Effector CD8-positive, alpha-beta T cell (primary cell): Measurements from ENCODE around the gene TXNRD1.
A peak's percentile ranks its signal among the peaks of the same experiment; 100 is the strongest.
"Not testable (repeated sequence)": the region's sequence is repeated elsewhere in the genome, so short reads cannot be mapped to it uniquely, and the experiment has no call there.

Experiments used
- DNase-seq: peaks from one replicate; lab custom pipeline; 2025; lab: John Stamatoyannopoulos, UW
- total RNA-seq, 4 experiments: gene quantifications; one replicate each; lab custom pipeline; 2026; lab: John Stamatoyannopoulos, UW

Gene TXNRD1
- 177 to 581 (median 238) reads per million in 4 experiments for total RNA-seq

DNA sequence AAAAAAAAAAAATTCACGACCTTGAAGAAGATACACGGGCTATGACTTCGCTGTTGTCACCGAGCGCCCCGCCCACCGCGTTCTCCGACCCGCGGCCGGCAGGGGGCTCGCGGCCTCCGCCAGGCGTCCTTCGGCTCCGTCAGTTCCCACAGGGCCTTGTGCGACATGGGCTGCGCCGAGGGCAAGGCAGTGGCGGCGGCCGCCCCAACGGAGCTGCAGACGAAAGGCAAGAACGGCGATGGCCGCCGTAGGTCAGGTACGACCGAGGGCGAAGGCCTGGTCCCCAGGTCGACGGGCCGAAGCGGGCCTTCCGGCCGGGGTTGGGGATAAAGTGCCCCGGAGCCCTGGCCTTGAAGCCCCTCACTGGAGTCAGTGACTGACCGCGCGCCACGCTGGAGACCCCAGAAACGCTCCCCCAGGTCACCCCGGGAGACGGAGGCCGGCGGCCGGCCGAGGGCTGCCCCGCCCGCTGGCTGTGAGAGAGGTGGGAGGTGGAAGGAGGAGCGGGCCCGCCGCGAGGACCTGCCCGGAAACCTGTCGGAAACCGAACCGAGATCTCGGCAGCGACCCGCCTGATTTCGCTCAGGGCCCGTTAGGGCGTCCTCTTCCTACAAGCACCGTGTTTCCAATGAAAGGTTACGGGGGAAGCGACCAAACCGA, at the start of gene TXNRD1:
Gene TXNRD1, plus strand, starts transcription at position 142 of the 660 bp plus-strand sequence. Its CDS starts 24 bp downstream, at position 166.
- DNase-seq, result peak; percentile 63

DNA sequence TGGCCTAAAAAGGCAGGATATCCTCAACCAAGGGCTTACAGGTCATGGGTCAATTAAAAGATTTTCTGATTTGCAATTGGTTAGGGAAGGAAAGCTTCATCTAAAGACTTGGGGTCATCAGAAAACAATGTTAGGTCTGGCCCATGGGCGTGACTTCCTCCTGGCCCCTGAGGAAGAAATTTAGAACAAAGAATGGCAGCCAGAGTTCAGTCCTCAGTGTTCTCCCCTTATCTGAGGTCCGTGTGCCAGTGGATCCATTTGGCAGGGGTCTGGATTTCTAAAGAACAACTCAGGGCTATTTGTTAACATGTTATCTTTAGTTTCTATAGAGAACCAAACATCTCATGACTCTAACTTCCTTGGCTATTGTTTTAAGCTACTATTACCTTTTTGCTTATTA, 49.8 kb upstream of the TXNRD1 start:
- DNase-seq, result no peak

DNA sequence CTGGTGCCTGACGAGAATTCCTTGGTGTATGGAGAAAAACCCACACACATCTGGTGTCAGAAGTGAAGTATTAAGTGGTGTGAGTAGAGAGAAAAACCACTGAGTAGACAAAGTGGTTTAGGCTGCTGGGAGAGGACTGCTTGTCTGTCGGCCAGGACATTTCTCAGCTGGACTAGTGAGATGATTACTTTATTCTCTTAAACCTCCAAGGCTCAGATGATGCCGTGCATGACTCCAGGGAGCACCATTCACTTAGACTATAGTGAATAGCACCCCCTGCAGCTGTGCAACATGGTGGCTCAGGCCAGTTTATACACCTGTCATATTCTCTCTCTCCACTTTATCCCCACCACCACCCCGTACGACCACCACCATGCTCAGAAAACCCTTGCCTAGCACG, 49.1 kb upstream of the TXNRD1 start:
- no peak for DNase-seq

DNA sequence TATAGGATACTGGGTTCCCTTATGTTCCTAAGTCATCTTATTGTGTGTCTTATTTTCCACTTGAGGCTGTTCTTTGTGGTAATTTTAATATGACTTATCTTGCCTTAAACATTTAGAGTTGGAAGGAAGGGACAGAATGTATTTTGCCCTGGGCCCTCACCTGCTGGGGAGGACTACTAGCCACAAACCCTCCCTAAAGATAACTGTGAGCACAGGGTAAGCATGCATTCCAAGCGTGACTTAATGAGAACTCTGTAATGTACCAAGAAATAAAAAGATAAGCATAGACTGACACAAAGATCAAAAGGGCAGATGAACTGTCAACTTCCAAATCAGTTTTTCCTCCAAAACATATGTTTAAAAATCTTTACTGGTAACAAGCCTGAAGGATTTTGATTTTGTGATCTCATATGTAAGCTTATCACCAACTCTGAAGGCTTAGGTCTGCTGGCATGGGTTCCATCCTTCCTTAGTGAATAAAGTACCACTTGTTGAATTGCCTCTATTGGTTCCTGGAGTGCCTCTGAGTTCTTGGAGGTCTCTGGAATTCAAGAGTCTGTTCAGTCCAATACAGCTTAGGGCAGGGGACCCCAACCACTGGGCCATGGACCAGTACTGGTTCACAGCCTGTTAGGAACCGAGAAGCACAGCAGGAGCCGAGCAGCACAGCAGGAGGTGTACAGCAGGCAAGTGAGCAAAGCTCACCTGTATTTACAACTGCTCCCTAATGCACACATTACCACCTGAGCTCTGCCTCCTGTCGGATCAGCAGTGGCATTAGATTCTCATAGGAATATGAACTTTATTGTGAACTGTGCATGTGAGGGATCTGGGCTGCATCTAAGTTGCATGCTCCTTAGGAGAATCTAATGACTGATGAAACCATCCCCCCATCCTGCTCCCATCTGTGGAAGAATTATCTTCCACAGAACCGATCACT, 47.8 kb upstream of the TXNRD1 start:
- no peak for DNase-seq

DNA sequence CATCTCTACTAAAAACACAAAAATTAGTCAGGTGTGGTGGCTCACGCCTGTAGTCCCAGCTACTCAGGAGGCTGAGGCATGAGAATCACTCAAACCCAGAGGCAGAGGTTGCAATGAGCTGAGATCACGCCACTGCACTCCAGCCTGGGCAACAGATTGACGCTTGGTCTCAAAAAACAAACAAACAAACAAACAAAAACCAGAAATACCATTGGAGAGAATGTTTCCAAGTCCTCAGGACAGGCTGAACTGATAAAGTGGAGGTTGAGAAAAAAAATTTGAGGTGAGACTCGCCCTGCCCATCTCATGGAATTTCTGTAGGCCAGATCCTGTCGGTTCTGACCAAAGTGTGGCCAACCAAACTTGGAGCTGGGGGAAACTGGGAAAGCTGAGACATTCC, 47.0 kb upstream of the TXNRD1 start:
- no peak for DNase-seq

GRCh38 chr12:104171785-104172569, 43.6 kb upstream of the TXNRD1 start:
- DNase-seq, result no peak

DNA sequence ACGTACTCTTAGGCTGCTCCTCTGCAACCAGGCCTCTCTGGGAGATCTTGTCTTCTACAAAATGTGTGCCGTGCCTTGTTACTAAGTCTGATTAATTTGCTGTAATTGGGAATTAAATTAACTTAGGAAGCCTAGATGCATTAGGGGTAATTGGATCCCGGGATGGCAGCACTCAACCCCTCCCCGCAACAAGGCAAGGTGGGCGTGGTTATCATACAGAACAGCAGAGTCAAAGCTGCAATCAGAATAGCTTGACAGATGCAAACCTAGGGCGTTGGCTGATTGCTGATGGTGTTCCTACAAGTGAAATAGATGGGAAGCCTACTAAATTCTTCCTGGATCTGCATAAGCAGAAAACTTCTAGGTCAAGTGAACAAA, 43.0 kb upstream of the TXNRD1 start:
- DNase-seq, result no peak

GRCh38 chr12:104173804-104174203, 41.8 kb upstream of the TXNRD1 start:
- not testable (repeated sequence) for DNase-seq

DNA sequence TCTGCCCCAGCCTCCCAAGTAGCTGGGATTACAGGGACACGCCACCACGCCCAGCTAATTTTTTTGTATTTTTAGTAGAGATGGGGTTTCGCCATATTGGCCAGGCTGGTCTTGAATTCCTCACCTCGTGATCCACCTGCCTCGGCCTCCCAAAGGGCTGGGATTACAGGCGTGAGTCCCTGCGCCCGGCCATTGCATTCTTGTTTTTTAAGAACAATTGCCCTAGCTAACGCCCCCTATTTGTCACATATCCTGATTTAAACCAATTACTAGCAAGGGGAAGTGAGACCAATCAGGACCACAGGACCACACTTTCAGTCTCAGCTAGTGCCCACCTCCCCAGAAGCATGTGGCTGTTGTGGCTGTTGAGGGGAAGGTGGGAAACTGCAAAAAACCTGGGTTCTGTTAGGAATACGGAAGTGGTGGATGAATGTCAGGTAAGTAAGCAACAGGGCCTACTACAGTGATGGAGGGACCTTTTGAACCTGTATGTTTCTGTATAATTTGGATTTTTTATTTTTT, 39.8 kb upstream of the TXNRD1 start:
- no peak for DNase-seq

GRCh38 chr12:104177336-104177662, 38.3 kb upstream of the TXNRD1 start:
- no peak for DNase-seq

DNA sequence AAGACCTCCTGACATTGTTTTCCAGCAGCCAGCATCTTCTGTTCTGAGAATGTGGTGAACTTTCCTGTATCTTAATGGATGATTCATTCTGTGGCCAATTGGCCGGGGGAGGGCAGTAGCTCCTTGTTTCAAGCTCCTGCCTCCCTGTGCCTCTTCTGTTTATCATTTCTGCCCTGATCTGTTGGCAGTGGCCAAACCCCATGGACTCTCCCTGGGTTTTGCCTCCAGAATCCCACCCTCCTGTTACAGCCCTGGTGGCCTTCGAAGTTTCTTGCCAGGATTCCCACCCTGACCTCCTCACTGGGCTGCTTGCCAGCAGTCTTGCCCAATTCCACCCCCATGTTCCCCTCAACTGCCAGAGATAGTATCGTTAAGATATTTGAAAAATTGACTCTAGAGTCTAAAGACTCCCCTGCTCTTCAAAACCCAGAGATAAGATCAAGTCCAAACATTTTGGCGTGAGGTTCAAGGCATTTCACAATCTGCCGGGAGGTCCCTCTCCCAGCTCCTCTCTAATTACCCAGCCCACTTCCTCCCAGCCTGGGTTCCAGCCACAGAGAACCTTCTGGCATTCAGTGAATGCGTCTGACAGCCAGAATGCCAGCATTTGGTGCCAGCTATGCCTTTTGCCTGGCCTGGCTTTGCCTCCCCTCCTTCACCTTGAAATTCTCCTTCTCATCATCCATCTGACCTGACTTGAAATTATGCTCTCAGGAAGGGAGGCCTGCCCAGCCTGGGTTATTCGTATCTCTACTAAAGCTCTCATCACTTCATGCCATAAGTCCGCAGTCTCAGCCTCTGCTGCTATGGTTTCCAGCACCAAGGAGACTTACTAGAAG, 37.7 kb upstream of the TXNRD1 start:
- no peak for DNase-seq

- no peak for DNase-seq
These were observed 35.2 kb upstream of the TXNRD1 start for GRCh38 chr12:104180374-104180773.

DNA sequence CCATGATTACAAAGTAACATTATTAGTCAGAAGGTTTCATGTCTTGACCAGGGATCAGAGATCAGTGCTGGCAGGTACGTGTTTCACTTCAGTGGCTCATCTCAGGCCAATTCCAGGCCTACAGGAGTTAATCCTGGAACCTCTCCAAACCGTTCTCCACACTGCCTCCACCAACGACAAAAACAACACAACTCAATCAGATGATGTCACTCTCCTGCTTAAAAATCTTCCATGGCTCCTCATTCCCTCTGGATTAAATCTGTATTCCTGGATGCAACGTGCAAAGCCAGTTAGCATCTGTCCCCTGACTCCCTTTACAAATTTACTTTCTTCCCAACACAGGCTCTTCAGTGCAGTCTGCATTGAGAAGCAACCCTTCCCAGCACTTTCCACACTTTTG, 34.3 kb upstream of the TXNRD1 start:
- DNase-seq, result no peak

DNA sequence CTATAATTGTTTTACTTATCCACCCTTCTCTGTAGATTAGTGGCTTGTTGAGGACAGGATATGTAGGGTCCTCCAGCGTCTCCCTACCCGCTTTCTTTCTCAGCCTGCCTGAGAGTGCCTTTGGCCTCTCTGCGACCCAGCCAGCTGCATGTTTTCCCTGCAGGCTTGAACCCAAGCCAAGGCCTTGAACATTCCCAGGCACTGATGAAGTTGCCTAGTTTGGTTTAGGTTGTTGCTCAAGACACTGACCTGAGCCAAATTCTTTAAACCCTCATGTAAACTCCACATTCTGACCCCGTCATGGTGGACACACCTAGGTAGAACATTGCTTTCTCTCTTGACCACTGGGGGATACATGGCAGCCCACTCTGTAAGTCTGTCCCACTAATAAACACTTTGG, 33.4 kb upstream of the TXNRD1 start:
- no peak for DNase-seq

GRCh38 chr12:104182621-104183378, 32.8 kb upstream of the TXNRD1 start:
- DNase-seq, result no peak

DNA sequence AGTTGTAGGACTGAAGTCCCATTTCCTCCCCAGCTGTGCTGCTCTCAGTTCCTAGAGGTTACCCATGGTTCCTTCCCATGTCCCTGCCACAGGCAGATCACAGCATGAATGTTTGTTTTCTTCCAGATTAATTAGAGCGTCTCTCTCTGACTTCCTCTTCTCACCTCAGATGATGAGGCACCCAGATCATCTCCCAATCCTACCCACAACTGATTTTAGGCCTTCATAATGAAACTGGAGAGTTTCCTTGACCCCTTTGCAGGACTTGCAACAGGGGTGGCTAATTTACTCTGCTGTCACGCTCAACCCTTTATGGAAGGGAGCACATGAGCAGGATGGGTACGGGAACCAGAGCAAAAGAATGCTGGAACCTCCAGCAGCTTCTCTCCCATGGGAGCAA, 32.1 kb upstream of the TXNRD1 start:
- DNase-seq, result no peak

DNA sequence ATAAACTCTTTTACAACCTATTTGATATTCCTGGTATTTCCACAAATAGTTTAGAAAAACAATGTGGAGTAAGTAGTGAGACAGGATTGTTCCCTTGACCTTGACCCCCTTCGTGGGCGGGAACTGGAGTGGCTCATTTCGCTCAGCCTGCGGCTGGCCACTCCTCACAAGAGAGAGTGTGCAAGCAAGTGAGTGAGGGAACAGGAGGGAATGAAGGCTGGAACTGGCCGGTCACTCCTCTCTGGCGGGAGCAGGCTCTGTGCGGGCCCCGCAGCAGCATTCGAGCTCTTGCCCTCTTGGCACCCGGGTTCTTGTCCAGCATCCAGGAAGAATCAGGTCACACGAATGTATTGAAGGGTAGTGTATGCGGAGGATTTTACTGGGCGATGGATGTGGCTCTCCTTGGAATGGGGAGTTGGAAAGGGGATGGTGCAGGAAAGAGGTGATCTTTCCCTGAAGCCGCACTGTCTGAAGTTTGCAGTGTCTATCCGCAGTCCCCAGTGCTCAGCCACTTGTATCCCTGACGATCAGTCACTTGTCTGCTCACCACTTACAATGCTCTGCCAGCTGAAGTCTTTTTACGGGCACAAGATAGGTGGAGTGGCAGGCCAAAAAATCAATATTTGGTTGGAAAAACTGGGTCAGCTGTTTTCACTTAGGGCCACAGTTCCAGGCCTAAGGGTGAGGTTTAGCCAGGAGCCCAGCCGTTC, 28.0 kb upstream of the TXNRD1 start:
- no peak for DNase-seq

GRCh38 chr12:104188534-104188933, 27.0 kb upstream of the TXNRD1 start:
- no peak for DNase-seq

GRCh38 chr12:104189915-104190555, 25.5 kb upstream of the TXNRD1 start:
- DNase-seq, result no peak
